Left ventricle myocardium superior (tissue), 1 donor: ENCODE data around the gene HNRNPA1. TPM values are rescaled to one million over a fixed set of nuclear protein-coding genes. Genes with fewer than 3 reads are reported as not detected.
"Not testable (repeated sequence)": the region's sequence is repeated elsewhere in the genome, so short reads cannot be mapped to it uniquely, and the experiment has no call there.

Source experiments
- ATAC-seq: fragments of 200-7000 bp; cut with Tn5 transposase; one replicate; pipeline ENCODE4 v1.9.1; 2020; ENCODE audit warnings: mild to moderate bottlenecking, moderate library complexity
- DNase-seq: peaks from one replicate; pipeline ENCODE4 v3.0.0-alpha.2; 2020
- intact Hi-C: fragments of 100-400 bp; cut with micrococcal nuclease; formaldehyde crosslinking; loops from one replicate; pipeline ENCODE4 v1.11.0; 2022
- total RNA-seq: library from RNA; stranded (reverse); fragmentation: NEBNext Ultra II Directional; extraction: Animal tissue kit (Norgen Biotek cat#: 25700); gene quantifications from one replicate; pipeline ENCODE4 v1.2.1, GENCODE V29; 2021
- donor health status: DM: no; HTN: yes; CAD: no; lungs with severe emphysema.

The HNRNPA1 gene
- total RNA-seq, 1 donor from 2014 or later = 450 TPM

- peak; percentile 55 for DNase-seq
- peak; percentile 61 for ATAC-seq
- intact Hi-C loops = no loop called here
These were observed 13.8 kb downstream of the HNRNPA1 start for GRCh38 chr12:54294152-54294952.

GRCh38 chr12:54294953-54295566, 14.5 kb downstream of the HNRNPA1 start:
- DNase-seq (no peak), ATAC-seq (no peak)
- intact Hi-C loops = no loop called here

- no peak for DNase-seq
- intact Hi-C loops = no loop called here
- ATAC-seq = no peak
These were observed 16.0 kb downstream of the HNRNPA1 start for GRCh38 chr12:54296393-54297099.

- ATAC-seq (no peak), DNase-seq (no peak)
- intact Hi-C loops = no loop called here
These were observed 18.4 kb downstream of the HNRNPA1 start for GRCh38 chr12:54298904-54299303.

GRCh38 chr12:54299515-54300224, 19.1 kb downstream of the HNRNPA1 start:
- no peak for DNase-seq
- intact Hi-C loops = no loop called here
- ATAC-seq = no peak

- DNase-seq = no peak
- intact Hi-C loops = no loop called here
- ATAC-seq = no peak
These were observed 19.8 kb downstream of the HNRNPA1 start for GRCh38 chr12:54300225-54300731.

- intact Hi-C loops = no loop called here
- ATAC-seq (peak; percentile 62), DNase-seq (peak; percentile 64)
These were observed 20.4 kb downstream of the HNRNPA1 start, which contains the start of gene NFE2 for GRCh38 chr12:54300732-54301427. TSS of gene NFE2 (minus strand) at chr12:54301015. CDS start at chr12:54295248, 5,767 bp downstream.

- intact Hi-C loops = no loop called here
- DNase-seq = no peak
- ATAC-seq = no peak
These were observed 21.0 kb downstream of the HNRNPA1 start for GRCh38 chr12:54301428-54302048.

GRCh38 chr12:54303640-54304039, 23.1 kb downstream of the HNRNPA1 start:
- no peak for ATAC-seq
- DNase-seq = no peak
- intact Hi-C loops = no loop called here

- intact Hi-C loops = no loop called here
- peak; percentile 77 for DNase-seq
- ATAC-seq = peak; percentile 77
These were observed 23.8 kb downstream of the HNRNPA1 start for GRCh38 chr12:54304187-54304810.

- peak; percentile 82 for ATAC-seq
- intact Hi-C loops = no loop called here
These were observed 26.6 kb downstream of the HNRNPA1 start for GRCh38 chr12:54306925-54307741.

GRCh38 chr12:54311051-54311450, 30.5 kb downstream of the HNRNPA1 start:
- no peak for ATAC-seq
- no peak for DNase-seq

More at GRCh38 chr12:54306925-54307741, 26.6 kb downstream of the HNRNPA1 start:
- DNase-seq = peak; percentile 81

GRCh38 chr12:54312309-54312708, 31.8 kb downstream of the HNRNPA1 start:
- intact Hi-C loops, ATAC-seq, DNase-seq: not testable (repeated sequence)

More at GRCh38 chr12:54311051-54311450, 30.5 kb downstream of the HNRNPA1 start:
- intact Hi-C loops = no loop called here

GRCh38 chr12:54321363-54321762, 40.8 kb downstream of the HNRNPA1 start:
- DNase-seq = no peak
- intact Hi-C loops = no loop called here
- no peak for ATAC-seq

- peak; percentile 99 for ATAC-seq
- intact Hi-C loops = no loop called here
These were observed 44.3 kb downstream of the HNRNPA1 start, which contains the start of gene COPZ1 for GRCh38 chr12:54324617-54325441. TSS of gene COPZ1 (plus strand) at chr12:54325131. CDS start at chr12:54325164, 33 bp downstream.

More at GRCh38 chr12:54324617-54325441, 44.3 kb downstream of the HNRNPA1 start, which contains the start of gene COPZ1:
- DNase-seq = peak; percentile 94
